Vagina (tissue), 2 donors: ENCODE data around the gene PLEKHS1.

ENCODE experiments used
- CTCF ChIP-seq, 3 experiments: fragments of 450-650 bp in 2 of 3; fragments of 200-600 bp in 1 of 3; sonication (generic) in 1 of 3; IDR thresholded peaks; one replicate each; pipeline ENCODE4 v1.5.1; 2017 to 2019; ENCODE audit warnings: antibody characterized with exemption in 3 of 3, mild to moderate bottlenecking in 2 of 3, moderate library complexity in 2 of 3
- POLR2A ChIP-seq, 2 donors: fragments of 450-650 bp; IDR thresholded peaks; one replicate each; pipeline ENCODE4 v1.6.1; 2017; ENCODE audit warnings: antibody characterized with exemption in 2 of 2, mild to moderate bottlenecking in 2 of 2, moderate library complexity in 2 of 2

DNA sequence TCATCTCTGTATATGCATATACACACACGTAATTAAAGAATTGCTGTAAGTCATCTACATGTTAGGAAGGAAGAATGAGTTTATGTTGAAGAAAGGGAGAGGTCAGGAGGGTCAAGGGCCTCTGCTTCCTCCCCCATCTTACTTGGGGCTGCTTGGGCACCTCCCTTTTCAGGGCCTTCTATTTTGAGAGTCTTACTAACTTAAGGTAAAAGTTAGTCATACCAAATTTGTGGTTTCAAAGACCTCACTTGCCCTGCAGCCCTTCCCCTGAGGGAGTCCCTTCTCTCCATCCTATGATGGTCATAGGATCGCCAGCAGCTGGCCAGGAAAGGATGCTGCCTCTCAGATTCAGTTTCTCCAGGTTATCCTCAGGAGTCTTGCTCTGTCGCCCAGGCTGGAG is 2.6 kb downstream of the PLEKHS1 start:
- no peak for TF ChIP-seq CTCF (IDR thresholded peaks at IDR 0.05)
- TF ChIP-seq POLR2A (IDR thresholded peaks at IDR 0.05), result no peak
